ENCODE data around the gene SIGLEC1. TPM values are rescaled to one million over a fixed set of nuclear protein-coding genes. Genes with fewer than 3 reads are reported as not detected.

Gene SIGLEC1
- total and polyA plus RNA-seq, 4 experiments from 2014 or later = 0.30 to 0.32 TPM; not detected in 2

DNA sequence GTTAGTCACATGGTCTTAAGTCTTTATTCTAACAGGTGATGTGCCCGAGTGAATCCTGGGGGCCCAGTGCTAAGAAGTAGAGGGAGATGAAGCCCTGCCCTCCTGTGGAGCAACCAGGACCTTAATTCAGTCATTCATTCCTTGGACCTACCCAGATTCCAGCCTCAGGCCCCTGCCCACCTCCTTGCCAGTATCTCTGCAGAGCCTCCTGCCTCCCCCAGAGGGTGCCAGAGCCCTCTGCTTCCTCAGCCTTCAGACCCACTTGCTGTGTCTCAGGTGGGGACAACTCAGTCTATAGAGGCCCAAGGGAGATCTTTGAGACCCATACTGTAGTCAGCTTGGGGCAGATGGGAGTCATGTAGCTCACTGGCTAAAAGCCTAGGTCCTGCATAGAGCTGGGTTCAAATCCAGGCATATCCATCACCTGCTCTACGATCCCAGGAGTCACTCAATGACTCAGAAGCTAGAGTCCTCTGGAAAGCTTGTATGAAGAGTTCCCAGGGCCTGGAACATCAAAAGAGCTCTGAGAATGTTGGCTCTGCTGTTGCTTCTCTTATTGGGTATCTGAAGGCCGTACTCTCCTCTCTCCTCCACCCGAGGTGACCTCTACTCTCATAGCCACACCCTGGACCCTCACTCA, 3.9 kb upstream of the SIGLEC1 start:
- Mint-ChIP-seq H3K9me3 (no peaks in the 10 kb centered on the region), H3K36me3 (no peaks in the 10 kb centered on the region), H3K4me1 (peaks cover 0 to 2% (median 0%) of the 10 kb centered on the region in 4 donors), H3K27me3 (peaks cover 12 to 26% of the 10 kb centered on the region in 2 donors), H3K27ac (peak overlapping the region in 1 of 7 donors; percentile 2), H3K4me3 (no peak overlapping the region)
- peak in 2 of 5 donors; percentile 5 to 6 for DNase-seq
- H3K27ac ChIP-seq (ENCODE audit: low read depth, low read length) = no peak overlapping the region
- no peaks in the 10 kb centered on the region for H3K9me3 ChIP-seq (ENCODE audit: control insufficient read depth in 1 of 2, low read length in 2 of 2)
- ChIA-PET CTCF (ENCODE audit: partially characterized antibody) (interaction anchor here (0.7 to 1.7 kb wide), 2 partner anchors 10 to 12 kb away, joined by 3 to 4 read pairs; no protein-coding TSS in a partner anchor), POLR2A (ENCODE audit: partially characterized antibody) (no interaction called here)
- peaks cover 10% of the 10 kb centered on the region for H3K27me3 ChIP-seq (ENCODE audit: insufficient read depth, low read length)
- H3K4me1 ChIP-seq (ENCODE audit: insufficient read depth, low read length) = no peaks in the 10 kb centered on the region
- intact Hi-C loops (cut with micrococcal nuclease) = no loop called here
- no peaks in the 10 kb centered on the region for H3K36me3 ChIP-seq (ENCODE audit: insufficient read depth, low read length)
- no peak overlapping the region for H3K4me3 ChIP-seq (ENCODE audit: low read length in 2 of 2)

DNA sequence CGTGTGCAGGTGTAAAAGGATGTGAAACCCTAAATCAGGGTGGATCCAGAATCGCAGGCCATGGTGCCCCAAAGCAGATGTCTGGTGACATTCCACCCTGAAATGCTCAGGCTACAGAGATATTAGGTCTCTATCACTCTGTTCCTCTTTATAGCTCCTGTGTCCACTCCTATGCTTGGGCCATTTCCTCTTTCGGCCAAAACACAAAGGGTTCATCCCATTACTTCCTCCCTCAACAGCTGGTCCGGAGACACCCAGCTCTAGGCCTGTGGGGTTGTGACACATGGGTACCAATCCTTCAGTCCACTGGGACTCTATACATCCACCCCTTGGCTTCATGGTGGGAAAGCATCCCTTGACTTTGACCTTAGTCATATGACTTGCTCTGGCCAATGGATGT, 1.7 kb upstream of the SIGLEC1 start:
- Histone ChIP-seq H3K27me3 (ENCODE audit: insufficient read depth, low read length) (no peaks in the 10 kb centered on the region), H3K36me3 (ENCODE audit: insufficient read depth, low read length) (no peaks in the 10 kb centered on the region), H3K4me1 (ENCODE audit: insufficient read depth, low read length) (no peaks in the 10 kb centered on the region), H3K4me3 (ENCODE audit: low read length in 2 of 2) (no peak overlapping the region), H3K27ac (ENCODE audit: low read depth, low read length) (no peak overlapping the region), H3K9me3 (ENCODE audit: control insufficient read depth in 1 of 2, low read length in 2 of 2) (no peaks in the 10 kb centered on the region)
- Mint-ChIP-seq H3K27ac (no peak overlapping the region), H3K9me3 (no peaks in the 10 kb centered on the region), H3K4me3 (no peak overlapping the region), H3K27me3 (peaks cover 0 to 19% of the 10 kb centered on the region in 2 donors), H3K36me3 (no peaks in the 10 kb centered on the region), H3K4me1 (peaks cover 0 to 8% (median 1%) of the 10 kb centered on the region in 4 donors)
- intact Hi-C loops (cut with micrococcal nuclease) = loop anchor here (5.0 kb wide), 1 partner anchor 497 kb away; no protein-coding TSS in a partner anchor
- CTCF ChIA-PET (ENCODE audit: partially characterized antibody) = no interaction called here
- POLR2A ChIA-PET (ENCODE audit: partially characterized antibody) = no interaction called here
- no peak for DNase-seq

DNA sequence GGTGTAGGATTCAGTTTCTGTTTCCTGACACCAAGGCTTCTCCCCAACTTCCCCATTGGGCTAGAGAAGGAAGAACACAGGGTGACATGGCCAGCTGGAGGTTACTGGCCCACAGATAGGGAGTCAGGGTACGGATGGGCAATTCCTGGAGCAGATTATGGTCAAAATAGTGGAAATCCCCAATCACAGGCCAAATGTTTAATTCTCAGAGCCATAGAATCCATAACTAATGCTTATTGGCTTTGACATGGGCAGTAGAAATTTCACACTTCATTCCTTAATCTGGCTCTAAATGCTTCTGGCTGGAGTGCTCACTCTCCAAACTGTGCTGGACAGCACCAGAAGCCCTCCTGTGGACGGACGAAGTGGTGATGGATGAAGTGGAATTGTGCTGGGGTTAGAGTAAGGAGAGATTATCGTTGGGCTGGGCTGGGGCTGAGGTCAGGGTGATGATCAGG, 887 bp downstream of the SIGLEC1 start:
- DNase-seq = no peak
- Histone ChIP-seq H3K4me3 (ENCODE audit: low read length in 2 of 2) (no peak overlapping the region), H3K4me1 (ENCODE audit: insufficient read depth, low read length) (no peaks in the 10 kb centered on the region), H3K27me3 (ENCODE audit: insufficient read depth, low read length) (no peaks in the 10 kb centered on the region), H3K27ac (ENCODE audit: low read depth, low read length) (no peak overlapping the region), H3K36me3 (ENCODE audit: insufficient read depth, low read length) (no peaks in the 10 kb centered on the region), H3K9me3 (ENCODE audit: control insufficient read depth in 1 of 2, low read length in 2 of 2) (no peaks in the 10 kb centered on the region)
- Mint-ChIP-seq H3K4me3 (no peak overlapping the region), H3K27me3 (peaks cover 0 to 8% of the 10 kb centered on the region in 2 donors), H3K36me3 (no peaks in the 10 kb centered on the region), H3K4me1 (peaks cover 0 to 10% (median 2%) of the 10 kb centered on the region in 4 donors), H3K9me3 (no peaks in the 10 kb centered on the region), H3K27ac (no peak overlapping the region)
- ChIA-PET POLR2A (ENCODE audit: partially characterized antibody) (no interaction called here), CTCF (ENCODE audit: partially characterized antibody) (interaction anchor here (0.8 to 2.5 kb wide), 12 partner anchors 8 to 493 kb away, joined by 3 to 13 read pairs (median 6); partner anchors contain the start of gene ADISSP)
- intact Hi-C loops (cut with micrococcal nuclease) = loop anchor here (1.0 to 5.0 kb wide), 2 partner anchors 35 to 494 kb away; no protein-coding TSS in a partner anchor

DNA sequence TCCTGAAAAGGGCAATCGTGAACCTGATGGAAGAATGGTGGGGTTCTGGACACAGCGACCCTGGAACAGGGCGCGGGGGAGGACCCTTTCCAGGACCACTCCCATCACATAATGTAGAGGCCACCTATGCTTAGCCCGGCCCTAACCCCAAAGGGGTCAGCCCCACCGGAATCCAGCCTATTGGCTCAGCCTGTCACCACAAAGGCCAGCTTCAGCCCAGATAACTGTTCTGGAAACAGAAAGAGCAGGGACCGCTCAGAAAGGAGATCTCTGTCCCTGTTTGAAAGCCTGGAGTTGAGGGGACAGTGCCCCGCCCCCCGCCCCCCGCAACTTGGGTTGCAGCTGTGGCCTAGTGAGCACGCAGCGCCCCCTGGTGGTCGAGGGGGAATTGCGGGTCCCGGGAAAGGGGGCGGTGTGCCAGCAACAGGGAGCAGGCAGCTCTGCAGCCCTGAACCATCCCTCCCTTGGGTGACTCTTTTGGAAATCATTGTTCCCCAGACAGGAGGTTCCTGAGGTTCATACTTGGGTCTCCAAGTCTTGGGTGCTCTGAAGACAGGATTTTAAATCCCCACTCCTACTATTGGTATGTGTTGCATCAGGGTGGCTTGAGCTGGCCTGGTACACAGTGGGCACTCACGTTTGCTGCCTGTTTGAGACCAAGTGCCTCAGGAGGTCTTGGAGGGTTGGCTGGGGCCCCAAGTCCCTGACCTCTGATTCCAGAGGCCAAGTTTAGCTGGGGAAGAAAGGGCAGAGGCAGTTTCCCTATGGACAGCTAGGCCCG, 1.5 kb downstream of the SIGLEC1 start:
- no peak overlapping the region for H3K4me3 Mint-ChIP-seq
- POLR2A ChIA-PET (ENCODE audit: partially characterized antibody) = no interaction called here
- intact Hi-C loops (cut with micrococcal nuclease) = loop anchor here (1.0 to 5.0 kb wide), 2 partner anchors 35 to 494 kb away; no protein-coding TSS in a partner anchor
- no peak overlapping the region for H3K4me3 ChIP-seq (ENCODE audit: low read length in 2 of 2)
- H3K9me3 ChIP-seq (ENCODE audit: control insufficient read depth in 1 of 2, low read length in 2 of 2) = no peaks in the 10 kb centered on the region
- no peak overlapping the region for H3K27ac ChIP-seq (ENCODE audit: low read depth, low read length)
- peak; percentile 55 to 69 (median 57) for DNase-seq
- H3K4me1 ChIP-seq (ENCODE audit: insufficient read depth, low read length) = no peaks in the 10 kb centered on the region
- H3K27me3 ChIP-seq (ENCODE audit: insufficient read depth, low read length) = no peaks in the 10 kb centered on the region
- CTCF ChIA-PET (ENCODE audit: partially characterized antibody) = interaction anchor here (0.7 to 2.5 kb wide), 18 partner anchors 8 to 492 kb away, joined by 3 to 13 read pairs (median 4); partner anchors contain the start of gene ADISSP
- H3K36me3 Mint-ChIP-seq = no peaks in the 10 kb centered on the region
- H3K27me3 Mint-ChIP-seq = peaks cover 0 to 8% of the 10 kb centered on the region in 2 donors
- H3K36me3 ChIP-seq (ENCODE audit: insufficient read depth, low read length) = no peaks in the 10 kb centered on the region
- no peaks in the 10 kb centered on the region for H3K9me3 Mint-ChIP-seq
- H3K27ac Mint-ChIP-seq = no peak overlapping the region
- H3K4me1 Mint-ChIP-seq = peaks cover 0 to 10% (median 2%) of the 10 kb centered on the region in 4 donors

DNA sequence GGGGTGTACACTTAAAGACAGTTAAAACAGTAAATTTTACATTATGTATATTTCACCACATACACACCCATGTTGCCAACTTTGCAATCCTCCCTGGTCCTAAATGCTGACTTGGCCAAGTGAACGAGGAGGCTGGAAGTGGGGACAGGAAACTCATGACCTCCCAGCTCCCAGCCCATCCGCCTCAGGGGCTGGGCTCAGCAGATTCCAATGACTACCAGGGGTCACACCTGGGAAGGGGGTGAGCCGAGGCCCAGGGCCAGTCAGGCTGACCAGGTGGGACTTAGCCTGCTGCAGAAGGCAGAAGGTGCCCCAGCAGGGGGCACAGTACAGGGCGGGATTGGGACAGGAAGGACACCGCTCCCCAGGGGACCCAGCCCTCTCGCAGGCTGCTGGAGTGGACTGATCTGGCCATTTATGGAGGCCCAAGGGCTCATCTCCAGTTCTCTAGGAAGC, 2.4 kb downstream of the SIGLEC1 start:
- no peak overlapping the region for H3K27ac Mint-ChIP-seq
- Histone ChIP-seq H3K9me3 (ENCODE audit: control insufficient read depth in 1 of 2, low read length in 2 of 2) (no peaks in the 10 kb centered on the region), H3K4me1 (ENCODE audit: insufficient read depth, low read length) (no peaks in the 10 kb centered on the region), H3K4me3 (ENCODE audit: low read length in 2 of 2) (no peak overlapping the region), H3K27me3 (ENCODE audit: insufficient read depth, low read length) (no peaks in the 10 kb centered on the region), H3K27ac (ENCODE audit: low read depth, low read length) (no peak overlapping the region), H3K36me3 (ENCODE audit: insufficient read depth, low read length) (no peaks in the 10 kb centered on the region)
- no peaks in the 10 kb centered on the region for H3K36me3 Mint-ChIP-seq
- ChIA-PET CTCF (ENCODE audit: partially characterized antibody) (interaction anchor here (0.7 to 2.5 kb wide), 17 partner anchors 8 to 491 kb away, joined by 3 to 13 read pairs (median 4); partner anchors contain the start of gene ADISSP), POLR2A (ENCODE audit: partially characterized antibody) (no interaction called here)
- DNase-seq = no peak
- peaks cover 0 to 8% of the 10 kb centered on the region in 2 donors for H3K27me3 Mint-ChIP-seq
- H3K4me3 Mint-ChIP-seq = no peak overlapping the region
- no peaks in the 10 kb centered on the region for H3K9me3 Mint-ChIP-seq
- H3K4me1 Mint-ChIP-seq = peaks cover 0 to 10% (median 2%) of the 10 kb centered on the region in 4 donors
- intact Hi-C loops (cut with micrococcal nuclease) = loop anchor here (5.0 kb wide), 1 partner anchor 493 kb away; no protein-coding TSS in a partner anchor

DNA sequence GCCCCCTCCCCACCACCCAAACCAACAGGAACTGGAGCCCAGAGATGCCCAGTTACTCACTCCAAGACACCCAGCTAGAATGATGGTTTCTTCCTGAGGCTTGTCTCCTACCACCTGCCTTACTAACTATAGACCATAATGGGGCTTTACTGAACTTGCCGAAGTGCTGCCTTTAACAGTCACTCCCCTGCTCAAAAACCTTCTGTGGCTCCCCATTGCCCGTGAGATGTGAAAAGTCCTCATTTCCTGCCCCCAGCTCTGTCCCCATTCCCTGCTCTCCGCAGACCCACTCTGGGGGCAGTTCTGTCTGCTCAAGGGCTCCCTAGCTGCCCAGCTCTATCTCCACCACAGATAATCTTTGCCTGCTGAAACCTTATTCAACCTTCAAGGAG, 4.9 kb downstream of the SIGLEC1 start:
- DNase-seq = no peak

More for the DNA sequence above, 4.9 kb downstream of the SIGLEC1 start:
- Mint-ChIP-seq H3K27ac (peak overlapping the region in 1 of 7 donors; percentile 13), H3K36me3 (no peaks in the 10 kb centered on the region), H3K4me1 (peaks cover 0 to 10% (median 2%) of the 10 kb centered on the region in 4 donors), H3K4me3 (no peak overlapping the region), H3K27me3 (peaks cover 0 to 5% of the 10 kb centered on the region in 2 donors), H3K9me3 (no peaks in the 10 kb centered on the region)
- ChIA-PET CTCF (ENCODE audit: partially characterized antibody) (interaction anchor here (1.0 to 2.0 kb wide), 3 partner anchors 9 to 31 kb away, joined by 3 to 6 read pairs (median 6); no protein-coding TSS in a partner anchor), POLR2A (ENCODE audit: partially characterized antibody) (no interaction called here)
- Histone ChIP-seq H3K27ac (ENCODE audit: low read depth, low read length) (no peak overlapping the region), H3K4me3 (ENCODE audit: low read length in 2 of 2) (no peak overlapping the region), H3K27me3 (ENCODE audit: insufficient read depth, low read length) (no peaks in the 10 kb centered on the region), H3K36me3 (ENCODE audit: insufficient read depth, low read length) (no peaks in the 10 kb centered on the region), H3K9me3 (ENCODE audit: control insufficient read depth in 1 of 2, low read length in 2 of 2) (no peaks in the 10 kb centered on the region), H3K4me1 (ENCODE audit: insufficient read depth, low read length) (no peaks in the 10 kb centered on the region)
- intact Hi-C loops (cut with micrococcal nuclease) = no loop called here

Data from CD4-positive, alpha-beta memory T cell (primary cell).